HCEC 1CT (cell line): ENCODE measurements around the gene AQP12B.
"Not testable (repeated sequence)": the region's sequence is repeated elsewhere in the genome, so short reads cannot be mapped to it uniquely, and the experiment has no call there.

Experiments used
- DNase-seq: peaks from one replicate; pipeline ENCODE4 v3.0.0-alpha.2; 2017

Gene AQP12B

DNA sequence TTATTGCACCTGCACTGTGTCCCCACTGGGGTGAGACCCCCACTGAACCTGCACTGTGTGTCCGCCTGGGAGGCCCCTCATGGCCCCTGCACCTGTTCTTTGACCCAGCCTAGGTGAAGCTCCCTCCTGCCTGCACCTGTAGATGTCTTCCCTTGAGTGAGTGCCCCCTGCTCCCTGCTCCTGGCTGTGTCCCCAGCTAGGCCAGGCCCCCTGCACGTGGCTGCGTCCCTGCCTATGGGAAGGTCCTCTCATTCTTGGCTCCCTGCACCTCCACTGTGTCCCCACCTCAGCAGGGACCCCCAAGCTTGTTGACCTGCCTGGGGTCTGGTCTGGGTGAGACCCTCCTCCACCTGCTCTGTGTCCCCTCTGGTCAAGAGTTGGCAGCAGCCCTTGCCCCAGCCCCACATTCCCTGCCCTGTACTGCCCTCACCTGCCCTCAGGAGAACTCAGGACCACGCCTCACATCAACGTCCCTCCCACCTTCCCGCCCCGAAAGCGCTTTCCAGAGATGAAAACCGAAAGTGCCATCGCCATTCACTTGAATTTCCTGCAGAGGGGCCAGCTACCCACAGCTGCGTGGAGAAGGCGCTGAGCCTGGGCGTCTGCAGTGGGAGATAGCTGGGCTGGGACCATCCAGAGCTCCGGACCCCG, 769 bp upstream of the AQP12B start:
- DNase-seq, result not testable (repeated sequence)

DNA sequence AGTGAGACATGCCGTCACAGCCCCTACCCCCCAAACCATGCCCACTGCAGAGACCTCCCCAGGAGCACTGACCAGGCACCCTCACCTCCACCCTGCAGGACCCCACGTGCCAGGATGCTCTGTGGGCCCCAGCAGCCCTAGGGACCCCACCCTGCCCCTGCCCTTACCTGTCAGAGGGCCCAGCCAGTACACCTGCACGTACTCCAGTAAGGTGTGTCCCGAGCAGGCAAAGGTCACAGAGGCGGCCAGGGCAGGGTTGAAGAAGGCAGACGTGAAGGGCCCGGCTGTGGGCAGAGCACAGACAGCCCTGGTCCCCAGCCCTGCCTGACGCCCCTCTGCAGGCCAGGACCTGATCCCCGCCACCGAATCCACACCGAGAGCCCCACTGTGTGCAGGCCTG, 2.5 kb downstream of the AQP12B start:
- DNase-seq, result not testable (repeated sequence)

DNA sequence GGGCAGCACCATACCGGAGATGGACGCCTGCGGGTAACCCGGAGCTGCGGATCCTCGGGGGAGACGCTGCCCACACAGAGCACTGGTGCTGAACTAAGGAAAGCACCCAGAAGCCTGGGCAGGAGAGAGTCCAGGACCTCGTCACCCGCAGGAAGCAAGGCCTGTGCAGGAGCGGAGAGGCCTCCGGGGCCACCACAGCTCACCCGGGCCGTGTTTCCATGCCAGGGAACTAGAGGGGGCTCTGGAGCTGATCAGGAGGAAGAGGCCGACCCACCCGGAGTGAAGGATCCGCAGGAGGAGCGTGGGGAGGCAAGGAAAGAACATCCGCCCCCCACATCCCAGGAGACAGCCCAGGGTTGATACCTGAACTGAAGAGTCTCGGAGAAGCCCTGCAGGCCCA, 3.8 kb downstream of the AQP12B start:
- not testable (repeated sequence) for DNase-seq

GRCh38 chr2:240678043-240678442, 4.6 kb downstream of the AQP12B start:
- not testable (repeated sequence) for DNase-seq

DNA sequence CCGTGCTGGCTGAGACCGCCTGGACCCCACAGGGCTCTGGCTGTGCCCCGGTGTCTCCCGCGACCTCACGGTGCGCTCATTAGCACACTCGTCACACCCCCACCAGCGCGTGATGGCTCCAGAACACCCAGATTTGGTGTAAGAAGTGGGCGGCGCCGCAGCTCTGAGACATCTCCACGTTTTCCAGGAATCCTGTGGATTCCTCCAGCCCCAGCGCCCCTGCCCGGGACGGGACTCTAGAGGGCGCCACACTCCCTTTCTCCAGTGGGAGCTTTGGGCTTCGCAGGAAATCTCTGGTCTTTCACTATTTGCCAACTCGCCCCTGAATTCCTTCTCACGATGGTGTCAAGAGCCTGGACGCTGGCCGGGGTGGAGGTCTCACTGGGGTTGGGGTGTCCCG, 7.3 kb downstream of the AQP12B start:
- not testable (repeated sequence) for DNase-seq

DNA sequence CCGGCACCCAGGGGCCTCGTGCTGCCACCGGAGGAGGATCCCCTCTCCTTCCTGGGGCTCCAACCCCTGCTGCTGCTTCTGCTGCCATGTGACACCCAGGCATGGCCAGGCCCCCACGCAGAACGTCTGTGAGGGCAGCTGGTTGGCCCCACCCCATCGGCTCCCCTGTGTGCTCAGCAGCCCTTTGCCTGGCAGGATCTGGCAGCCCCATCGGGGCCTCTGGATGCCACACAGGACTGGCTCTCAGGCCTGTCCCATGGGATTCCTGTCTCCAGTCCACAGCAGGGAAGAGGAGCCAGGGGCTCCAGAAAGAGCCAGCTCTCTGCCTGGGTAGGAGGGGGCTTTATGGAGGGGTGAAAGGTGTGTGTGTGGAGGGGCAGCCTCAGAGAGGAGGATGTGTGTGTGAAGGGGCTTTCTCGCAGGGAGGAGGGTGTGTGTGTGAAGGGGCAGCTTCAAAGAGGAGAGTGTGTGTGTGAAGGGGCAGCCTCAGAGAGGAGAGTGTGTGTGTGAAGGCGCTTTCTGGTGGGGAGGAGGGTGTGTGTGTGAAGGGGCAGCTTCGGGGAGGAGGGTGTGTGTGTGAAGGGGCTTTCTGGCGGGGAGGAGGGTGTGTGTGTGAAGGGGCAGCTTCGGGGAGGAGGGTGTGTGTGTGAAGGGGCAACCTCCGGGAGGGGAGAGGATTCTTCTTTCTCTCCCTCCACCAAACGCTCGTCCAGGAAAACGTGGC, 8.1 kb downstream of the AQP12B start:
- DNase-seq, result not testable (repeated sequence)

DNA sequence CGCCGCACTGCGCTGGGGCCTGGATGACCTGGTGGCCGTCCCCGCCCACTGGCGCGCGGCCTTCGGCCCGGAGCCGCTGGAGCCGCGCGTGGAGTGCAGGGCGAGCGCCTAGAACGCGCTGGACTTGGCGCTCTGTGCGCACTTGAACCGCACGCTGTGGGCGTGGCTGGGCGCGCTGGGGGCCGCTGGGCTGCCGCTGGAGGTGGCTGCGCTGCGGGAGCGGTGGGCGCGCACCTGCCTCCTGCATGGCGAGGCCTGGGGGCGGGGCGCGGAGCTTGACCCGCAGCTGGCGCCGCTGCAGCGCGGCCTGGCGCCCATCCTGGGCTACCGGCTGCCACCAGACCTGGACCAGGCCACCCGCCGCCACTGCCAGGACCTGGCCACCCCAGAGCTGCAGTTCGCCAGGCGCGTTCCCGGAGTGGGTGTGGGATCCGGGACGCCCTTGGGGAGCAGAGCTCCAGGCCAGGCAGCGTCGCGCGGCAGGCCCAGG, 9.9 kb downstream of the AQP12B start:
- no peak for DNase-seq

GRCh38 chr2:240672076-240672700, 10.5 kb downstream of the AQP12B start:
- no peak for DNase-seq

- DNase-seq, result no peak
Observed at GRCh38 chr2:240670950-240671349, 11.7 kb downstream of the AQP12B start.

DNA sequence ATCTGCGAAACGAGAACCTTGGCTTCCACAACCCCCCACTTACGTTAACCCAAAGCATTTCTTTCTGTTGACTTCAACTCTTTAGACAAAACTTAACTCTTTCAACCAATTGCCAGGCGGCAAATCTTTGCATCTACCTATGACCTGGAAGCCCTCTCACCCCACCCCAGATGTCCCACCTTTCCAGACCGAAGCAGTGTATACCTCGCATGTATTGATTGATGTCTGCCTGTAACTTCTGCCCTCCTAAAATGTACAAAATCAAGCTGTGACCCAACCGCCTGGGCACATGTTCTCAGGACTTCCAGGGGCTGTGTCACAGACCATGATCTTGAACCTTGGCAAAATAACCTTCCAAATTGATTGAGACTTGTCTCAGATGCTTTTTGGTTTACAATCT, 12.3 kb downstream of the AQP12B start:
- no peak for DNase-seq

DNA sequence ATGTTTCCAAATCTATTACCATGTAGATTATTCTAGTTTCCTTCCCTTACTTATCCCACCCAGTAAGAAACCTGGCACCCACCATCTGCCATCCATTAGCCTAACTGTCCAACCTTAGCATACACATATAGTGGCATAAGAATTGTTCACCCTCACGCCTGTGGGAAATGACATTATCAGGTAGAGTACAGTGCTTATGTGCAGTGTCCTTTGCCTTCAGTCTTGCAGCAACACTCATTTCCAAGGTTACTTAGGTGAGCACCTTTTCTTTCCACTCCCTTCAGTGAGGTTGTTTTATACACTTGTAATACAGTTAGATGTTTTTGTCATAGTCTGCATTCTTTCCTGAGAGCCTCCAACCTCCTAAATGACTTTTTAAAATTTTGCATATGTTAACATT, 18.1 kb downstream of the AQP12B start:
- DNase-seq, result no peak

DNA sequence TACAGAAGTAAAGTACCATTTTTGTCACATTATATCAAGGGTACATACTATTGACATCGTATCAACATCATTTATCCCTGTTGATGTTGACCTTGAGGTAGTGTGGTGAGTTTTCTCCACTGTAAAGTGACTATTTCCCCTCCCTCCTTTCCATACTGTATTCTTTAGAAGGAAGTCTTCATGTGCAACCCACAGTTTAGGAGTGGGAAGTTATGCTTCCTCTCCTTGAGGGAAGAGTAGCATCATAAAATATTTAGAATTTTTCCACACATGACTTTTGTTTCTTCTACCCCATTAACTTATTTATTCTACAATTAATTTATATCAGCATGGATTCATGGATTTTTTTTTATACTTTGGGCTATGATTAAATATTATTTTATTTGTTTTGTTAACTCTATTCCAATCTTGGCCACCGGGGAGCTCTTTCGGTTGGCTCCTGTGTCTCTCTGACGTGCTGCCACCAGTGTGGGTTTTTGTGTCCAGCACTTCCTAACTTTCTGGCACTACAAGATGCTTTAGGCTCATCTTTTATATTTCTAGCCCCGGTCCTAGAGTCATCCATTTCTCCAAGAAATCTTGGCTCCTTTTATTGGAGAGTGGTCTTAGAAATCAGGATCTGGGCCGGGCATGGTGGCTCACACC, 19.0 kb downstream of the AQP12B start:
- no peak for DNase-seq

- no peak for DNase-seq
Observed at GRCh38 chr2:240662681-240663080, 20.0 kb downstream of the AQP12B start.

GRCh38 chr2:240659883-240660282, 22.8 kb downstream of the AQP12B start:
- DNase-seq, result not testable (repeated sequence)

DNA sequence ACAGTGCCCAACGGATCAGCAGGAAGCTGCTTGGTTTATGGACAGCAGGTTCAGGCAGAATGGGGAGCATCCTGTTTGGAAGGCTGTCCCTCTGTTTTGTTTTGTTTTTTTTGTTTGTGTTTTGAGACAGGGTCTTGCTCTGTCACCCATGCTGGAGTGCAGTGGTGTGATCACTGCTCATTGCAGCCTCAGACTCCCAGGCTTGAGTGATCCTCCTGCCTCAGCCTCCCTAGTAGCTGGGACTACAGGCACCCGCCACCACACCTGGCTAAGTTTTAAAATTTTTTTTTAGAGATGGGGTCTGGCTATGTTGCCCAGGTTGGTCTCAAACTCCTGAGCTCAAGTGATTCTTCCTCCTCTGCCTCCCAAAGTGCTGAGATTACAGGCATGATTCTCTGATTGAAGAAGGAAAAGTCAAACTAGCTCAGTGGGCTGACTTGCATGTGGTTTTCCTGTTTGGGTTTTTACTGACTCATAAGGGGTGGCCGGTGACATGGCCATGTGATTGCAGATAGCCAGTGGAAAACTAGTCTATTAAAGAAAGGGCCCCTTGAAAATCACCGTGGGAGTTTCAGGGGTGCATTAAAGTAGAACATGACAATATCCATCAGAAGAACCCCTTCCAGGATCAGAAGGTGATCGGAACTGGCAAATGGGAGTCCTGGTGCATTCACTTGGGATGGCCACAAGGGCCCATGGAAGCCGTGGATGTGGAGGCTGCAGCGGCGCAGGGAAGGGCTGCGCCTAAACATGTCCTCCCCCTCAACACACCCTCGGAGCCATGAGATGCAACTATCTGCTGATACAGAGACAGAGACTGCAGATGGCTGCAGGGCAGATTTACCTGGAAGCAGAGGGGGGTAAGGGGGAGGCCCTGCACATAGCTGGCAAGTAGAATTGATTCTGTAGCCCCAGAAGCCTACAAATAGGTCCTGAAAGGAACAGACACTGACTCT, 26.5 kb downstream of the AQP12B start:
- DNase-seq, result peak; percentile 21

DNA sequence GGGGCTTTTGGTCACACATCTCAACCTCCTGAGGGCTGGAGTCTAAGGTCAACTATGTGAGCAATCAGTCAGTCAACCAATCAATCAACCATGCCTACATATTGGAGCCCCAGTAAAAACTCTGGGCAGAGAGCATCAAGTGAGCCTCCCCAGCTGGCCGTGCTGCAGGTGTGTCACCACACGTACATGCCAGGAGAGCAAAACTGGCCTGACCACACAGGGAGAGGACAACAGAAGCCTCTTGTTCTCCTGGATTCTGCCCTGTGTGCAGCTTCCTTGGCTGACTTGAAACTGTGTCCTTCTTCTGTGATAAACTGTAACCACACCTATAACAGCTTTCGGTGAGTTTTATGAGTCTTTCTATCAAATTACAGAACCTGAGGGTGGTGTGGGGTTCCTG, 31.5 kb downstream of the AQP12B start:
- no peak for DNase-seq

DNA sequence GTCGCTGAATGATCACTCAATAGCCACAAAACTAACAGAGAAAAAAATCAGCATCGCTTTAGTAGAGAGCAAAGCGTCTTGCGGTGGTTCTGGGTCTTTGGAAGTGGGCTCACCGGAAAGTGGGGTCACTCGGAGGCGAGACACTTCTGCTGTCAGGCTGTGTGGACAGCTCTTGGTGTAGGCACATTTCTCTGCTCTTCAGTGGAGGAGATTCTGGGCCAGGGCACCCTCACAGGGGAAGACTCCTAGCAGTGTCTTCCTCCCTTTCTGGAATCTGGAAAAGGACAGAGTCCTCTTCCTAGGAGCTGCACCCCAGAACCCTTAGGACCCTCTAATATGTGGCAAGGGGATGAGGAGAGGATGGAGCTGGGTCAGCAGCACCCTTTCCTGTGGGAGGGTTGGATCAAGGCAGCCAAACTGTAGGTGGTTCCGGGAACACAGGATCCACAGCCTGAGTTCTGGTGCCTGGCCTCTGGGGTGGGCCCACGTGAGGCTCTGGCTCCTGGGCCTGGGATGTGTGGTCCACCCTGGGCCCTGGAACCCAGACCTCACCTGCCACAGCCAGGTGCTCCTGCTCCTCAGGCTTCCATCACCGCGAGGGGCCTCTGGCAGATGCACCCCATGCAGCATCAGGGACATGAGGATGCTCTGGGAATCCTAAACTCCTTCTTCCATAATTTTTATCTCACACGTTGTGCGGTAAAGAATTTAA, 32.3 kb downstream of the AQP12B start:
- no peak for DNase-seq

DNA sequence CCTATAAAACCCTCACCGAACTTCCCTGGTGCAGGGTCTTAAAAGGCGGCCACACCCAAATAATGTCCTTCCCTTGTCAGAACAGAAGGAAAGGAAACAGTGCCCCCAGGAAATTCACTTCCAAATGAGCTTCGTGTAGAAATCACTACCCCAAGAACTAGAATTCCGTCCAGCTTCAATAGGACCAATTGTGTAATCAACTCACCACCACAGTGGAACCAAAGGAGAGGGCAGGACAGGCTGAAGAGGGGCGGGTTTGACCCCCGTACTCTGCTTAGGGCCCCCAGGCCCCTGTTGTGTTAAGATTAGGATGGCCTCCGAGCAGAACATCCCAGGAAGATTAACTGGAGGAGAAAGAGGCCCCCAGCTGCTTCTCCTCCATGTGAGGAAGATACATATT, 33.4 kb downstream of the AQP12B start:
- no peak for DNase-seq

GRCh38 chr2:240648650-240649275, 33.9 kb downstream of the AQP12B start:
- no peak for DNase-seq

DNA sequence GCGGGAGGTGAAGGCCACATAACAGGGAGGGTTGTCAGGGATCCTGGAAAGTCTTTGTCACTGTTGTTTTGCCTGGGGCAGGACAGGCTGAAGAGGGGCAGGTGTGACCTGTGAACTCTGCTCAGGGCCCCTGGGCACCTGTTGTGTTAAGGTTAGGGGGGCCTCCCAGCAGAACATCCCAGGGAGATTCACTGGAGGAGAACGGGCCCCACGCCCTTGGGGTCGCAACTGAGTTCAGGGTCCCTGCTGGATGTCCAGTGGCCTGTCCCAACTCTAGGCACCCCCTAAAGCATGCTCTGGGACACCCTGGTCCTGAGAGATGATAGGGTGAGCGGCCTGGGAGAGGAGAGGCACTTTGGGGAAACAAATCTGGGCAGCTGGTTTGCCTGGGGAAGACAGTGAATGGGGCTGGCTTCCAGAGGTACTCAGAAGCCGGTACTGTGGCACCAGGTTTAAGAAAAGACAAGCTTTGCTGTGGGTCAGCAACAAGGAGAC, 34.5 kb downstream of the AQP12B start:
- no peak for DNase-seq
